H1 (cell line): ENCODE measurements around the gene PLA2G1B. TPM values are rescaled to one million over a fixed set of nuclear protein-coding genes. Genes with fewer than 3 reads are reported as not detected.

ENCODE experiments used
- CTCF ChIA-PET: fragments of 300-600 bp; sonication (Branson Sonifier 250); formaldehyde crosslinking; loops from one replicate; lab custom pipeline; 2021; ENCODE audit not compliant: partially characterized antibody; lab: Charles Lee
- POLR2A ChIA-PET: fragments of 300-600 bp; sonication (Branson Sonifier 250); formaldehyde crosslinking; loops from one replicate; lab custom pipeline; 2021; ENCODE audit warnings: inconsistent platforms; ENCODE audit not compliant: partially characterized antibody; lab: Charles Lee
- DNase-seq, 2 experiments: peaks; one replicate each; pipeline versions ENCODE4 v3.0.0 to v3.0.0-alpha.2; 2010 to 2022; ENCODE audit warnings: low spot score in 2 of 2, low read depth in 1 of 2, mixed read lengths in 1 of 2
- FAIRE-seq: peaks from 2 replicates; lab custom pipeline; 2011; peaks lifted over from hg19 to GRCh38; lab: Jason Lieb, UNC
- H2AFZ ChIP-seq: 2 replicates; pipeline ENCODE4 v1.8.1; 2012; ENCODE audit warnings: low read length, inconsistent platforms
- H2AK5ac ChIP-seq: 2 replicates; pipeline ENCODE4 v1.6.1; 2013; ENCODE audit warnings: low read depth, low read length
- H2BK120ac ChIP-seq: replicated peaks from 2 replicates; pipeline ENCODE3; 2013; ENCODE audit warnings: low read depth, low read length, inconsistent platforms
- H2BK12ac ChIP-seq: 2 replicates; pipeline ENCODE4 v1.6.1; 2013; ENCODE audit warnings: low read depth, low read length
- H2BK15ac ChIP-seq: 2 replicates; pipeline ENCODE4 v1.6.1; 2013; ENCODE audit warnings: low read length
- H2BK20ac ChIP-seq: 2 replicates; pipeline ENCODE4 v1.6.1; 2013; ENCODE audit warnings: low read length
- H2BK5ac ChIP-seq: 2 replicates; pipeline ENCODE4 v1.6.1; 2013; ENCODE audit warnings: low read depth, low read length
- H3K14ac ChIP-seq: 2 replicates; pipeline ENCODE4 v1.6.1; 2013; ENCODE audit warnings: inconsistent platforms; ENCODE audit not compliant: insufficient read length
- H3K18ac ChIP-seq: 2 replicates; pipeline ENCODE4 v1.6.1; 2013; ENCODE audit warnings: low read length; ENCODE audit errors: extremely low read depth
- H3K23ac ChIP-seq: 2 replicates; pipeline ENCODE4 v1.6.1; 2013; ENCODE audit warnings: inconsistent platforms; ENCODE audit not compliant: insufficient read length
- H3K23me2 ChIP-seq: 2 replicates; pipeline ENCODE4 v1.6.1; 2013; ENCODE audit warnings: low read depth, low read length
- H3K27ac ChIP-seq: 2 replicates; pipeline ENCODE4 v1.6.1; 2011; ENCODE audit warnings: low read depth, low read length, inconsistent platforms
- H3K27me3 ChIP-seq, 4 experiments: replicated peaks in 1 of 4; 1 replicate in 1 of 4; 2 replicates in 3 of 4; pipeline versions ENCODE4 v1.6.1 to v1.8.1; 2011 to 2013; ENCODE audit warnings: low read length in 3 of 4, mild to moderate bottlenecking in 3 of 4, inconsistent platforms in 2 of 4, mixed read lengths in 2 of 4, moderate library complexity in 1 of 4; ENCODE audit not compliant: control insufficient read depth in 3 of 4, insufficient read depth in 3 of 4; ENCODE audit errors: extremely low read depth in 1 of 4
- H3K36me3 ChIP-seq, 4 experiments: 2 replicates each; pipeline versions ENCODE4 v1.6.1 to v1.8.1; 2011 to 2013; ENCODE audit warnings: mild to moderate bottlenecking in 4 of 4, low read length in 3 of 4, moderate library complexity in 2 of 4, control low read depth in 1 of 4, inconsistent platforms in 1 of 4; ENCODE audit not compliant: insufficient read depth in 4 of 4, control insufficient read depth in 2 of 4
- H3K4ac ChIP-seq: replicated peaks from 2 replicates; pipeline ENCODE3; 2013; ENCODE audit warnings: low read length, low read depth, mixed read lengths, inconsistent platforms; ENCODE audit not compliant: insufficient read length
- H3K4me1 ChIP-seq, 4 experiments: replicated peaks in 1 of 4; 1 replicate in 1 of 4; 2 replicates in 3 of 4; pipeline versions ENCODE4 v1.6.1 to v1.8.1; 2011 to 2013; ENCODE audit warnings: low read length in 3 of 4, inconsistent platforms in 2 of 4, mixed read lengths in 1 of 4; ENCODE audit not compliant: insufficient read depth in 4 of 4, control insufficient read depth in 3 of 4
- H3K4me2 ChIP-seq, 2 experiments: 2 replicates each; pipeline versions ENCODE4 v1.6.1 to v1.8.1; 2011 to 2013; ENCODE audit warnings: low read depth in 2 of 2, low read length in 2 of 2, control low read depth in 1 of 2, inconsistent platforms in 1 of 2, mild to moderate bottlenecking in 1 of 2; ENCODE audit not compliant: insufficient read depth in 1 of 2
- H3K4me3 ChIP-seq, 4 experiments: fragments of 200-600, 300-600 bp in 1 of 4; sonication (generic), shearing (Covaris generic), sonication (Bioruptor Twin) in 1 of 4; 2 replicates each; pipeline versions ENCODE4 v1.5.1 to v1.8.1; 2011 to 2016; ENCODE audit warnings: low read length in 4 of 4, low read depth in 3 of 4, control low read depth in 2 of 4, inconsistent platforms in 2 of 4, mild to moderate bottlenecking in 2 of 4, mixed read lengths in 1 of 4, moderate library complexity in 1 of 4; ENCODE audit not compliant: insufficient read depth in 2 of 4; ENCODE audit errors: extremely low read depth in 1 of 4
- H3K56ac ChIP-seq: replicated peaks from 2 replicates; pipeline ENCODE3; 2013; ENCODE audit warnings: low read depth, mild to moderate bottlenecking, mixed read lengths, low read length, inconsistent platforms; ENCODE audit not compliant: insufficient read length
- H3K79me1 ChIP-seq: 2 replicates; pipeline ENCODE4 v1.6.1; 2013; ENCODE audit warnings: low read depth, low read length, control low read depth
- H3K79me2 ChIP-seq, 2 experiments: 2 replicates each; pipeline versions ENCODE4 v1.6.1 to v1.8.1; 2012 to 2013; ENCODE audit warnings: low read length in 2 of 2, mild to moderate bottlenecking in 2 of 2, inconsistent platforms in 1 of 2; ENCODE audit not compliant: insufficient read depth in 2 of 2, control insufficient read depth in 1 of 2
- H3K9ac ChIP-seq, 4 experiments: replicated peaks in 1 of 4; 1 replicate in 1 of 4; 2 replicates in 3 of 4; pipeline versions ENCODE4 v1.6.1 to v1.8.1; 2011 to 2013; ENCODE audit warnings: low read depth in 3 of 4, low read length in 3 of 4, control low read depth in 2 of 4, mild to moderate bottlenecking in 2 of 4, moderate library complexity in 2 of 4, inconsistent platforms in 1 of 4; ENCODE audit errors: extremely low read depth in 1 of 4
- H3K9me3 ChIP-seq, 2 experiments: 2 replicates each; pipeline versions ENCODE4 v1.6.1 to v1.8.1; 2012 to 2013; ENCODE audit warnings: mild to moderate bottlenecking in 2 of 2, moderate library complexity in 2 of 2, control low read depth in 1 of 2, inconsistent platforms in 1 of 2, low read depth in 1 of 2, low read length in 1 of 2, mixed read lengths in 1 of 2; ENCODE audit not compliant: insufficient read depth in 2 of 2
- H4K20me1 ChIP-seq, 2 experiments: replicated peaks in 1 of 2; 2 replicates each; pipeline versions ENCODE3 to v1.8.1; 2011 to 2013; ENCODE audit warnings: inconsistent platforms in 2 of 2, low read length in 2 of 2, mild to moderate bottlenecking in 1 of 2; ENCODE audit not compliant: insufficient read depth in 2 of 2, control insufficient read depth in 1 of 2
- H4K5ac ChIP-seq: 2 replicates; pipeline ENCODE4 v1.6.1; 2013; ENCODE audit warnings: low read length, low read depth, mixed read lengths, inconsistent platforms; ENCODE audit not compliant: insufficient read length
- H4K8ac ChIP-seq: 2 replicates; pipeline ENCODE4 v1.8.0; 2013; ENCODE audit warnings: mild to moderate bottlenecking, moderate library complexity, low read length, inconsistent platforms; ENCODE audit not compliant: insufficient read depth; ENCODE audit errors: extremely low read depth
- H4K91ac ChIP-seq: replicated peaks from 2 replicates; pipeline ENCODE3; 2013; ENCODE audit warnings: low read length, mixed read lengths, inconsistent platforms; ENCODE audit not compliant: insufficient read length
- CHD1 ChIP-seq: IDR thresholded peaks from 2 replicates; pipeline ENCODE4 v1.6.1; 2012; ENCODE audit warnings: low read depth, low read length, improper control_type of control experiment
- EZH2 ChIP-seq: fragments of 200-600 bp; sonication (generic); IDR thresholded peaks from 2 replicates; pipeline ENCODE4 v1.7.1; 2012; ENCODE audit warnings: low read depth, mild to moderate bottlenecking, moderate library complexity, low read length, inconsistent platforms; ENCODE audit not compliant: severe bottlenecking
- HDAC6 ChIP-seq: IDR thresholded peaks from one replicate; pipeline ENCODE4 v1.7.1; 2012; ENCODE audit warnings: low read depth, mild to moderate bottlenecking, inconsistent platforms, low read length, moderate library complexity
- JUN ChIP-seq: IDR thresholded peaks from 2 replicates; pipeline ENCODE4 v1.6.1; 2011; ENCODE audit warnings: low read depth, mild to moderate bottlenecking, improper control_type of control experiment, low read length
- RFX5 ChIP-seq: IDR thresholded peaks from 2 replicates; pipeline ENCODE4 v1.6.1; 2011; ENCODE audit warnings: low read depth, low read length, improper control_type of control experiment, borderline replicate concordance
- SIX5 ChIP-seq: IDR thresholded peaks from 2 replicates; pipeline ENCODE4 v1.6.1; 2011; ENCODE audit warnings: mild to moderate bottlenecking, low read depth, low read length
- SRF ChIP-seq: IDR thresholded peaks from 2 replicates; pipeline ENCODE4 v1.6.1; 2011; ENCODE audit warnings: mild to moderate bottlenecking, low read depth, low read length, moderate library complexity
- WGBS, 2 experiments: shearing (Covaris generic) in 1 of 2; methylation state at CpG; one replicate each; pipeline versions ENCODE4 v1.1.6 to v1.1.7; 2013 to 2015; ENCODE audit warnings: low lambda C conversion rate in 2 of 2, mixed read lengths in 2 of 2, inconsistent platforms in 1 of 2, low coverage in 1 of 2, missing lambda C conversion rate in 1 of 2; ENCODE audit not compliant: insufficient replicate concordance in 2 of 2, insufficient coverage in 1 of 2, insufficient read length in 1 of 2; ENCODE audit errors: extremely low coverage in 1 of 2, missing lambda C conversion rate in 1 of 2; 5-methylcytosine and 5-hydroxymethylcytosine counted together
- long read RNA-seq, 2 experiments: library from RNA in 1 of 2; library from capped mRNA in 1 of 2; stranded (forward); transcript quantifications; one replicate each; pipeline ENCODE4 v2.0.0, GENCODE V29; 2021; ENCODE audit warnings: inconsistent platforms in 1 of 2
- polyA minus RNA-seq, 3 experiments: library from RNA; depleted of rRNA, polyadenylated mRNA; stranded (reverse); fragments of >200 nt; gene quantifications; 1 replicate in 2 of 3; 2 replicates in 1 of 3; pipeline ENCODE4 v1.2.3, GENCODE V29; 2011
- polyA plus RNA-seq, 7 experiments: library from polyadenylated mRNA; depleted of rRNA in 3 of 7; stranded (reverse) in 5 of 7; unstranded in 2 of 7; fragments of >200 nt in 5 of 7; fragments of 200-250 nt in 2 of 7; gene quantifications; 1 replicate in 5 of 7; 2 replicates in 1 of 7; 4 replicates in 1 of 7; pipeline versions ENCODE4 v1.2.1 to v1.2.3, GENCODE V29; 2011 to 2013; ENCODE audit warnings: missing spikeins in 2 of 7, mixed read lengths in 2 of 7
- total RNA-seq: library from RNA; stranded (reverse); fragmentation: NEBNext Ultra II Directional; extraction: Animal tissue kit (Norgen Biotek cat#: 25700); gene quantifications from 2 replicates; pipeline ENCODE4 v1.2.1, GENCODE V29; 2021

The PLA2G1B gene
- total RNA-seq (not detected in 2 replicates), polyA plus RNA-seq (2011; rRNA removed) (0.19 TPM in 1 of 2 replicates, not detected in the other), polyA minus RNA-seq (2011; rRNA and poly(A)+ RNA removed) (not detected in 2 replicates)
- not detected for polyA plus RNA-seq (2011; cell fraction: cytosol; rRNA removed)
- polyA plus RNA-seq (2011; cell fraction: nucleus; rRNA removed): not detected
- not detected in 4 replicates for polyA plus RNA-seq (2012, experiment 1 of 2)
- not detected for polyA plus RNA-seq (2012, experiment 2 of 2)
- not detected for polyA plus RNA-seq (2013, experiment 1 of 2)
- polyA plus RNA-seq (2013, experiment 2 of 2): not detected
- polyA minus RNA-seq (2011; cell fraction: cytosol; rRNA and poly(A)+ RNA removed): not detected
- polyA minus RNA-seq (2011; cell fraction: nucleus; rRNA and poly(A)+ RNA removed): not detected
- long read RNA-seq, experiment 1: 0 reads
- long read RNA-seq, experiment 2: 0 reads

DNA sequence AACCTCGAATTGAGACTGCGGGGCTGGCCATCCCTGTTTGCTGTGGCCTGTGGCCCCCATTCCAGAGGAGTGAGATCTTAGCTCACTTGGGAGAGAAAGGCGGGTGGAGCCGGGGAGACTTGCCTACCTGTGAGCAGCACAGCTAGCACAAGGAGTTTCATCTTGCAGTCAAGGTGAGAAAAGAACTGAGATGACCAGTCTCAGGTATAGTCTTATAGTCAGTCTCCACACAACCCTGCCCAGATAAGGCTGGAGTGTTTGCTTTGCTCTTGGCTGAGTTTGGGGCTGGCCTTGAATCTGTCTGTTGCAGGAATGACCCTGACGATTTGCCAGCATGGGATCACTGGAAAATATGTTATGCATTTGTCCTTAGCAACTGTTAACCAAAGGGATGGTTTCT, at the start of gene PLA2G1B:
TSS of gene PLA2G1B (minus strand) at position 187 of the 400 bp plus-strand sequence. CDS start at position 161, 26 bp downstream.
- H3K18ac ChIP-seq: no peak within 1 kb of the TSS
- no peaks in the 10 kb centered on the region for H3K9me3 ChIP-seq
- no peak within 1 kb of the TSS for H3K14ac ChIP-seq
- peaks cover 2% of the 10 kb centered on the region; the same call in 1 of the 2 replicates for H3K23me2 ChIP-seq
- DNase-seq: no peak
- no peak for TF ChIP-seq EZH2
- no peak for TF ChIP-seq SRF
- TF ChIP-seq HDAC6: no peak
- TF ChIP-seq CHD1: no peak
- no peak for TF ChIP-seq RFX5
- TF ChIP-seq JUN: no peak
- no peak for TF ChIP-seq SIX5
- TF ChIP-seq, all 59 proteins: peak for 0
- no peak within 1 kb of the TSS for H3K9ac ChIP-seq
- no peaks in the 10 kb centered on the region for H3K27me3 ChIP-seq
- H2BK20ac ChIP-seq: no peak within 1 kb of the TSS
- no peak within 1 kb of the TSS for H3K56ac ChIP-seq
- H4K20me1 ChIP-seq: no peaks in the 10 kb centered on the region
- H3K79me1 ChIP-seq: no peaks in the 10 kb centered on the region
- H3K79me2 ChIP-seq: no peaks in the 10 kb centered on the region
- no peak within 1 kb of the TSS for H3K4ac ChIP-seq
- H2AFZ ChIP-seq: no peak within 1 kb of the TSS; the same call in 1 of the 2 replicates
- peaks cover 0 to 1% (median 0%) of the 10 kb centered on the region in 4 experiments; a peak in 1 of 7 replicates for H3K4me1 ChIP-seq
- H3K27ac ChIP-seq: no peak within 1 kb of the TSS
- CTCF ChIA-PET: interaction anchor here (0.6 to 6.6 kb wide), 14 partner anchors 8 to 169 kb away, joined by 3 to 61 read pairs (median 4); partner anchors contain the start of gene SIRT4
- H3K23ac ChIP-seq: no peak within 1 kb of the TSS
- H3K4me2 ChIP-seq: no peak within 1 kb of the TSS
- FAIRE-seq: no peak
- POLR2A ChIA-PET: interaction anchor here (0.6 to 1.7 kb wide), 9 partner anchors 8 to 142 kb away, joined by 3 to 6 read pairs (median 4); partner anchors contain the start of gene RNU4-1
- H4K8ac ChIP-seq: no peak within 1 kb of the TSS; the same call in 1 of the 2 replicates
- no peak within 1 kb of the TSS for H4K5ac ChIP-seq
- no peak within 1 kb of the TSS for H3K4me3 ChIP-seq
- no peak within 1 kb of the TSS for H2BK12ac ChIP-seq
- H2BK15ac ChIP-seq: no peak within 1 kb of the TSS
- no peak within 1 kb of the TSS for H2BK120ac ChIP-seq
- H4K91ac ChIP-seq: no peak within 1 kb of the TSS
- WGBS, 2 experiments: 82% methylated on average over 5 of the region's 5 CpGs; no CpG with 5 or more reads in 1 of the 2 experiments
- H2BK5ac ChIP-seq: no peak within 1 kb of the TSS
- no peaks in the 10 kb centered on the region for H3K36me3 ChIP-seq
- no peak within 1 kb of the TSS for H2AK5ac ChIP-seq
